Subcutaneous abdominal adipose tissue (tissue), 5 donors: ENCODE measurements around the gene MYLK.
"Not testable (repeated sequence)": the region's sequence is repeated elsewhere in the genome, so short reads cannot be mapped to it uniquely, and the experiment has no call there.

ENCODE experiments used
- H3K27ac ChIP-seq: one replicate; pipeline ENCODE4 v1.7.0; 2013; ENCODE audit warnings: low read depth, mild to moderate bottlenecking, inconsistent platforms, low read length, moderate library complexity
- H3K27me3 ChIP-seq, 5 donors: one replicate each; pipeline ENCODE4 v1.7.0; 2013; ENCODE audit warnings: low read length in 5 of 5, inconsistent platforms in 1 of 5; ENCODE audit not compliant: control insufficient read depth in 5 of 5, insufficient read depth in 4 of 5
- H3K36me3 ChIP-seq, 5 donors: one replicate each; pipeline ENCODE4 v1.7.0; 2013; ENCODE audit warnings: low read length in 5 of 5; ENCODE audit not compliant: control insufficient read depth in 5 of 5, insufficient read depth in 5 of 5
- H3K4me1 ChIP-seq, 5 donors: one replicate each; pipeline ENCODE4 v1.7.0; 2013; ENCODE audit warnings: low read length in 5 of 5, mild to moderate bottlenecking in 3 of 5, moderate library complexity in 1 of 5; ENCODE audit not compliant: control insufficient read depth in 5 of 5, insufficient read depth in 5 of 5
- H3K4me3 ChIP-seq, 5 donors: one replicate each; pipeline ENCODE4 v1.7.0; 2013; ENCODE audit warnings: low read length in 5 of 5, low read depth in 1 of 5
- H3K9ac ChIP-seq, 5 donors: one replicate each; pipeline ENCODE4 v1.7.0; 2013; ENCODE audit warnings: low read length in 5 of 5, mild to moderate bottlenecking in 4 of 5, moderate library complexity in 3 of 5
- H3K9me3 ChIP-seq, 5 donors: one replicate each; pipeline ENCODE4 v1.7.0; 2013; ENCODE audit warnings: low read length in 5 of 5; ENCODE audit not compliant: control insufficient read depth in 5 of 5
- donor health status: healthy.
- donor health status: healthy.
- donor health status: healthy.
- donor health status: healthy.
- donor health status: healthy.

The MYLK gene

DNA sequence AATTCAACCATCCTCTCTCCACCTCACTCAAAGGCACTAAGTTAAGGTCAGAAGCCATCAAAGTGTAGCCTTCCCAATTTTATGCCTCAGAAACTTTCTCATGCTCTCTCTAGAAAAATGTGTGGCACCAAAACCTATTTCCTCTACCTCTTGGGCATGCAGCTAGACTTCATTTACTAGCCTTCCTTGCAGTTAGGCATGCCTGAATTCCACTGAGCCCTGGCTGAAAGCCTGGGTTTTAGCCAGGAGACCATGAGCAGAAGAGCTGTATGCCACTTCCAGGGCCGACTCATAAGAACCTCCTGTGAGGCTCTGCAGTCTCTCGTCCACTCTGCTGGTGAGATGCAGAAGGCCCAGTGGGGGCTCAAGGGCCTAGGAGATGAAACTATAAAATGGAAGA is 145.0 kb downstream of the MYLK start:
- Histone ChIP-seq H3K4me1 (peaks cover 0 to 4% (median 0%) of the 10 kb centered on the region in 5 donors), H3K4me3 (no peak overlapping the region), H3K27me3 (no peaks in the 10 kb centered on the region), H3K9ac (no peak overlapping the region), H3K36me3 (peaks cover 0 to 23% (median 9%) of the 10 kb centered on the region in 5 donors), H3K9me3 (no peaks in the 10 kb centered on the region), H3K27ac (no peak overlapping the region)

DNA sequence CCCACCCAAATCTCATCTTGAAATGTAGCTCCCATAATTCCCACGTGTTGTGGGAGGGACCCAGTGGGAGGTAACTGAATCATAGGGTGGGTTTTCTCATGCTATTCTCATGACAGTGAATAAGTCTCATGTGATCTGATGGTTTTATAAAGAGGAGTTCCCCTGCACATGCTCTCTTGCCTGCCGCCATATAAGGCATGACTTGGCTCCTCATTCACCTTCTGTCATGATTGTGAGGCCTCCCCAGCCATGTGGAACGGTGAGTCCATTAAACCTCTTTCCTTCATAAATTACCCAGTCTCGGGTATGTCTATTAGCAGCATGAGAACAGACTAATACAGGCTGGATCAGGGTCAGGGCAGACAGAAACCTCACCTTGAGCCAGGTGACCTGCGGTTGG is 145.6 kb downstream of the MYLK start:
- not testable (repeated sequence) for H3K27ac ChIP-seq, H3K4me3 ChIP-seq

DNA sequence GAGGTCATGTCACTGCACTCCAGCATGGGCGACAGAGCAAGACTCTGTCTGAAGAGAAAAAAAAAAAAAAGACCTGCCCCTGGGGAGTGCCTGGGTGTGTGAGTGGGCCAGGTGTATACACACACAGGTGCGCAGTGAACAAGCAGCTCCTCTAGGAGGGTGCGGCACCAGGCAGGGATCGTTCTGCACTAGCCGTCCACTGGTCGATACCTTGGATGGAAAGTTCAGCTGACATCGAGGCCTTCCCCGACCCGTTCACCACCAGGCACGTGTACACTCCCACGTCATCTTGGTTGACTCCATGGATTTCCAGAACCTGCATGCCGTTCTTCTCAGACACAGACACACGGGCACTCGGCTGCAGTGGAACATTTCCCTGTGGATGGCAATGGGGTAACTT is 147.0 kb downstream of the MYLK start:
- H3K27ac ChIP-seq: no peak overlapping the region
- no peak overlapping the region for H3K4me3 ChIP-seq
- H3K27me3 ChIP-seq: no peaks in the 10 kb centered on the region
- peaks cover 0 to 39% (median 24%) of the 10 kb centered on the region in 5 donors for H3K36me3 ChIP-seq
- H3K9ac ChIP-seq: no peak overlapping the region
- H3K4me1 ChIP-seq: no peaks in the 10 kb centered on the region
- no peaks in the 10 kb centered on the region for H3K9me3 ChIP-seq

More for the DNA sequence above, 145.6 kb downstream of the MYLK start:
- not testable (repeated sequence) for H3K4me1 ChIP-seq, H3K27me3 ChIP-seq, H3K9me3 ChIP-seq, H3K9ac ChIP-seq
- H3K36me3 ChIP-seq: peaks cover 0 to 27% (median 12%) of the 10 kb centered on the region in 5 donors

- H3K4me3 ChIP-seq: no peak overlapping the region
- no peaks in the 10 kb centered on the region for H3K4me1 ChIP-seq
- H3K9ac ChIP-seq: no peak overlapping the region
- no peaks in the 10 kb centered on the region for H3K9me3 ChIP-seq
- H3K36me3 ChIP-seq: peaks cover 0 to 39% (median 24%) of the 10 kb centered on the region in 5 donors
- H3K27me3 ChIP-seq: no peaks in the 10 kb centered on the region
- H3K27ac ChIP-seq: no peak overlapping the region
Measured at GRCh38 chr3:123735456-123735855, 148.7 kb downstream of the MYLK start.

DNA sequence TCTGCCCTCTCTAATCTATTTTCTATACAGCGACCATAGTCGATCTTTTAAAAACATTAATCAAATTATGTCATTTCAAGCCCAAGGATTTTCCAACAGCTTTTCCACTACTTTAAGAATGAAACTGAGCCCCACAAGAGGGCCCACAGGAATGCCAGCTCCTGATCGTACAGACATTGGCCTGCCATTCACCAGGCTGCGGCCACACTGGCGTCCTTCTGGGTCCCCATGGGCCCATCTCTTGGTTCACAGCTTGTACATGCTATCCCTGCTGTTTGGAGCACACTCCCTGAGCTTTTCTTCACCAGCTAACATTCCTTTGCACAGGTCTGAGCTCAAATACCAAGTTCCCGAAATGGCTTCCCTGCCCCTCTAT is 149.6 kb downstream of the MYLK start:
- no peak overlapping the region for H3K27ac ChIP-seq
- no peaks in the 10 kb centered on the region for H3K9me3 ChIP-seq
- no peak overlapping the region for H3K9ac ChIP-seq
- H3K4me1 ChIP-seq: no peaks in the 10 kb centered on the region
- peaks cover 0 to 39% (median 24%) of the 10 kb centered on the region in 5 donors for H3K36me3 ChIP-seq
- no peaks in the 10 kb centered on the region for H3K27me3 ChIP-seq
- no peak overlapping the region for H3K4me3 ChIP-seq

DNA sequence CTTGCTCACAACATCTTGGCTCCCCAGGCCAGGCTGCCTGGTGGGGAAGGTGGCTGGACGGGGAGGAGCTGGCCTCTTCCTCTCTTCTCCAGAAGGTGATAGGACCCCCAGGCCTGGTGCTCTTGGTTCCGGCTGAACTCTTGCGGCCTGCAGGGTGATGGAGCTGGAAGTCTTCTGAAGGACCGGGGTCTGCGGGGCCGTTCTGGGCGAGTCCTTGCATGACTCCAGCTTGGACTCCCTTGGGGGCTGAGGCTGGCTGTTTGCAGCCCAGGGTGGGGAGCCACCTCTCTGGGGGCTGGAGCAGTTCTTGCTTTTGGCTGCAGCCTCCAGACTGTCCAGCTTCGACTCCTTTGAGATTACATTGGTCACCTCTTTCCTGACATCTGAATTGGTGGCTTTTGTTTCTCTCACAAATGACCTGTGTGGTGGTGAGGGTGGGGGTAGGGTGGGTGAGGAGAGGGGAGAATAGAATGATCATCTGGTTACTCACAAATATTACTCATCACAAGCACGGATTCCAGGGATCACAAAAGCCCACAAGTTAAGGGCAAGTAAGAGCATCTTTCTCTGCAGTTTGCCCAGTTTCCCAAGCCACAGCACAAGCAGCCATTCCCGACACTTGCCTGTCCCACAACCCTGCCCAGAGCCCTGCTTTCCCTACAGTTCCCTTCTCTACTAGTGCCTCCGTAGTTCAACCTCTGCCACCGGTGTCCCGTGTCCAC is 150.2 kb downstream of the MYLK start:
- Histone ChIP-seq H3K4me1 (no peaks in the 10 kb centered on the region), H3K27me3 (no peaks in the 10 kb centered on the region), H3K9me3 (no peaks in the 10 kb centered on the region), H3K27ac (no peak overlapping the region), H3K9ac (no peak overlapping the region), H3K36me3 (peaks cover 0 to 39% (median 24%) of the 10 kb centered on the region in 5 donors), H3K4me3 (no peak overlapping the region)

- Histone ChIP-seq H3K27me3 (no peaks in the 10 kb centered on the region), H3K4me3 (no peak overlapping the region), H3K9me3 (no peaks in the 10 kb centered on the region), H3K27ac (no peak overlapping the region), H3K36me3 (peaks cover 0 to 34% (median 24%) of the 10 kb centered on the region in 5 donors), H3K9ac (no peak overlapping the region), H3K4me1 (no peaks in the 10 kb centered on the region)
Measured at GRCh38 chr3:123733341-123733740, 150.8 kb downstream of the MYLK start.

DNA sequence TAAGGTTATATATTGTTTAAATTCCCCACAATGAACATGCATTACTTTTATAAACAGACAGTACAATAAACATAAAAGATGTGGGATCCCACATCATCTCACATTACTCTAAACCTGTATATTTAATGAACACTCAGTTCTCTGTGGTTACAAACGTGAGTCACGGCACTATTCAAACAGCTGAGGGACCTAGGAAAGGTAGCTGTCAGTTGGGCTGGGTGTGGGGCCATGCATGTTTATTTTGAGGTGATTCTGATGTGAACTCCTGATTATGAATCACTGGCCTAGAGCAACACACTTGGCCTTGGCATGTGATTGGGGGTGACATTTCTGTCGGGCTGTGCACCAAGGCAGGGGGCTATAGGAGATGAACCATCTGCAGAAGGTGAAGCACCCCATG is 151.7 kb downstream of the MYLK start:
- Histone ChIP-seq H3K4me1 (no peaks in the 10 kb centered on the region), H3K9ac (no peak overlapping the region), H3K9me3 (no peaks in the 10 kb centered on the region), H3K27ac (no peak overlapping the region), H3K36me3 (peaks cover 3 to 30% (median 24%) of the 10 kb centered on the region in 5 donors), H3K4me3 (no peak overlapping the region), H3K27me3 (no peaks in the 10 kb centered on the region)

- Histone ChIP-seq H3K9ac (no peak overlapping the region), H3K9me3 (no peaks in the 10 kb centered on the region), H3K27me3 (no peaks in the 10 kb centered on the region), H3K36me3 (peaks cover 3 to 19% (median 14%) of the 10 kb centered on the region in 5 donors), H3K4me3 (no peak overlapping the region), H3K4me1 (no peaks in the 10 kb centered on the region), H3K27ac (no peak overlapping the region)
Measured at GRCh38 chr3:123730829-123731228, 153.3 kb downstream of the MYLK start.

DNA sequence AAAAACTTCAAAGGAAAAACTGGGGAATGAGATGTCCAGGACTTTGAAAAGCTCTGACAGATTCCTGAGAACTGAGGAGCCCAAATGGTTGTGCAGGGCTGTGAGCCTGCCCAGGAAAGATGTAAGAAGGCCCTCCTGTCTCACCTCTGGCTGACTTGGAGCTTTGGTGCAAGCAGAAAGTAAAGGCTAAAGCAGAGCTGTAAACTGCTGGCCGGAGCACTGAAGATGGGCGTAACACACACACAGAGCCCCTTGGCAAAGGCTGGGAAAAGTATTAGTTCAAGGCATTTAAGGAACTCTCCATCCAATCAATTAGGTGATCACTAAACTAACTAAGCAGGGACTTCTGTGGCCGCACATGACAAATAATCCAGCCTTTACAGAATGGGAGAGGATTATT is 155.1 kb downstream of the MYLK start:
- Histone ChIP-seq H3K27me3 (no peaks in the 10 kb centered on the region), H3K4me1 (no peaks in the 10 kb centered on the region), H3K9me3 (no peaks in the 10 kb centered on the region), H3K36me3 (peaks cover 3 to 20% (median 14%) of the 10 kb centered on the region in 5 donors), H3K27ac (no peak overlapping the region), H3K4me3 (no peak overlapping the region), H3K9ac (no peak overlapping the region)
